Sigmoid colon (tissue), 4 donors: ENCODE results near the gene OVCH2.

Source experiments
- EP300 ChIP-seq, 4 donors: sonication (generic); formaldehyde crosslinking; IDR thresholded peaks; one replicate each; pipeline ENCODE4 v1.6.1; 2017; ENCODE audit warnings: antibody characterized with exemption in 4 of 4
- TF ChIP-seq, protein P1 (sequence below), 4 experiments: fragments of 450-650 bp in 3 of 4; fragments of 200-600 bp in 1 of 4; IDR thresholded peaks; one replicate each; pipeline ENCODE4 v1.5.1; 2016 to 2019; ENCODE audit warnings: antibody characterized with exemption in 4 of 4, mild to moderate bottlenecking in 3 of 4, moderate library complexity in 2 of 4

DNA sequence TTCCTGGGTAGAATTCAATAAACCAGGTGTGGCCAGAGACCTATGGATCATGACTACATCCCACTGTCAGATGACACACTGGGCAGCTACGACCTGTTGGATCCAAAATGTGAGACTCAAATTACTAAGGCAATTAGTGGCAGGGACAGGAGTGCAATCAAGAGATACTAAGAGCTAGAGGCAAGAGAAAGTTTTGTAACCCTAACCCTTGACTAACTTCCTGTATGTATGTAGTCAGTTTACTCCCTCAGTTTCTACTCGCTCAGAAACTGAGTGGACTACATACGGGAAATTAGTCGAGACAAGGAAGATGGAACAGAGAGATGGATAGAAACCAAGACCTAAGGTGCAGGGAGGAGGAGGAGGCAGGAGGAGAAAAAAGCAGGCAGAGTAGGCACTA is 35.6 kb downstream of the OVCH2 start:
- TF ChIP-seq, protein P1, sequence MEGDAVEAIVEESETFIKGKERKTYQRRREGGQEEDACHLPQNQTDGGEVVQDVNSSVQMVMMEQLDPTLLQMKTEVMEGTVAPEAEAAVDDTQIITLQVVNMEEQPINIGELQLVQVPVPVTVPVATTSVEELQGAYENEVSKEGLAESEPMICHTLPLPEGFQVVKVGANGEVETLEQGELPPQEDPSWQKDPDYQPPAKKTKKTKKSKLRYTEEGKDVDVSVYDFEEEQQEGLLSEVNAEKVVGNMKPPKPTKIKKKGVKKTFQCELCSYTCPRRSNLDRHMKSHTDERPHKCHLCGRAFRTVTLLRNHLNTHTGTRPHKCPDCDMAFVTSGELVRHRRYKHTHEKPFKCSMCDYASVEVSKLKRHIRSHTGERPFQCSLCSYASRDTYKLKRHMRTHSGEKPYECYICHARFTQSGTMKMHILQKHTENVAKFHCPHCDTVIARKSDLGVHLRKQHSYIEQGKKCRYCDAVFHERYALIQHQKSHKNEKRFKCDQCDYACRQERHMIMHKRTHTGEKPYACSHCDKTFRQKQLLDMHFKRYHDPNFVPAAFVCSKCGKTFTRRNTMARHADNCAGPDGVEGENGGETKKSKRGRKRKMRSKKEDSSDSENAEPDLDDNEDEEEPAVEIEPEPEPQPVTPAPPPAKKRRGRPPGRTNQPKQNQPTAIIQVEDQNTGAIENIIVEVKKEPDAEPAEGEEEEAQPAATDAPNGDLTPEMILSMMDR (IDR thresholded peaks at IDR 0.05), result no peak
- no peak for TF ChIP-seq EP300 (IDR thresholded peaks at IDR 0.05)
